Trophoblast cell (in vitro differentiated cells and primary cell): ENCODE data around the gene CEMIP.

Source experiments
- DNase-seq, 2 donors: peaks; one replicate each; pipeline ENCODE4 v3.0.0-alpha.2; 2016
- H2AFZ ChIP-seq: 2 replicates; pipeline ENCODE4 v1.6.1; 2013; ENCODE audit warnings: low read length, moderate library complexity, mild to moderate bottlenecking; ENCODE audit not compliant: insufficient read depth, poor library complexity
- H2AK5ac ChIP-seq: 2 replicates; pipeline ENCODE4 v1.6.1; 2013; ENCODE audit warnings: mild to moderate bottlenecking, low read length
- H2BK120ac ChIP-seq: 2 replicates; pipeline ENCODE4 v1.6.1; 2013; ENCODE audit warnings: low read length, mild to moderate bottlenecking, moderate library complexity; ENCODE audit not compliant: insufficient read depth, poor library complexity
- H2BK12ac ChIP-seq: 2 replicates; pipeline ENCODE4 v1.6.1; 2013; ENCODE audit warnings: mild to moderate bottlenecking, low read length, moderate library complexity
- H2BK5ac ChIP-seq: 2 replicates; pipeline ENCODE4 v1.6.1; 2013; ENCODE audit warnings: low read length, low read depth, moderate library complexity, mild to moderate bottlenecking; ENCODE audit not compliant: poor library complexity
- H3K14ac ChIP-seq: 2 replicates; pipeline ENCODE4 v1.6.1; 2013; ENCODE audit warnings: mild to moderate bottlenecking, low read length
- H3K18ac ChIP-seq: 2 replicates; pipeline ENCODE4 v1.6.1; 2013; ENCODE audit warnings: mild to moderate bottlenecking, low read length
- H3K23ac ChIP-seq: 2 replicates; pipeline ENCODE4 v1.6.1; 2013; ENCODE audit warnings: low read length
- H3K27ac ChIP-seq: 2 replicates; pipeline ENCODE4 v1.5.1; 2013; ENCODE audit warnings: low read depth, mild to moderate bottlenecking, inconsistent platforms, low read length, moderate library complexity
- H3K27me3 ChIP-seq: 2 replicates; pipeline ENCODE4 v1.6.1; 2013; ENCODE audit warnings: inconsistent platforms, mild to moderate bottlenecking, low read length, moderate library complexity; ENCODE audit not compliant: insufficient read depth
- H3K36me3 ChIP-seq, 2 experiments: 1 replicate in 1 of 2; 2 replicates in 1 of 2; pipeline ENCODE4 v1.6.1; 2013; ENCODE audit warnings: low read length in 2 of 2, mild to moderate bottlenecking in 2 of 2, moderate library complexity in 1 of 2; ENCODE audit not compliant: insufficient read depth in 2 of 2, control insufficient read depth in 1 of 2
- H3K4ac ChIP-seq: 2 replicates; pipeline ENCODE4 v1.6.1; 2013; ENCODE audit warnings: low read depth, mild to moderate bottlenecking, low read length, moderate library complexity
- H3K4me1 ChIP-seq, 2 experiments: 1 replicate in 1 of 2; 2 replicates in 1 of 2; pipeline ENCODE4 v1.6.1; 2013; ENCODE audit warnings: low read length in 2 of 2, mild to moderate bottlenecking in 2 of 2, moderate library complexity in 1 of 2; ENCODE audit not compliant: insufficient read depth in 2 of 2, control insufficient read depth in 1 of 2
- H3K4me2 ChIP-seq: 2 replicates; pipeline ENCODE4 v1.6.1; 2013; ENCODE audit warnings: inconsistent platforms, mild to moderate bottlenecking, low read length, moderate library complexity
- H3K4me3 ChIP-seq: 2 replicates; pipeline ENCODE4 v1.5.1; 2013; ENCODE audit warnings: mild to moderate bottlenecking, low read depth, low read length, inconsistent platforms
- H3K79me1 ChIP-seq: one replicate; pipeline ENCODE4 v1.6.1; 2013; ENCODE audit warnings: low read length
- H3K79me2 ChIP-seq: 2 replicates; pipeline ENCODE4 v1.6.1; 2013; ENCODE audit warnings: low read length, mild to moderate bottlenecking; ENCODE audit not compliant: control insufficient read depth, insufficient read depth, poor library complexity
- H3K9ac ChIP-seq: 2 replicates; pipeline ENCODE4 v1.6.1; 2013; ENCODE audit warnings: mild to moderate bottlenecking, low read length
- H3K9me3 ChIP-seq: 2 replicates; pipeline ENCODE4 v1.6.1; 2013; ENCODE audit warnings: low read depth, mild to moderate bottlenecking, control low read depth, inconsistent platforms, low read length; ENCODE audit not compliant: insufficient read depth
- H4K12ac ChIP-seq: 2 replicates; pipeline ENCODE4 v1.6.1; 2013; ENCODE audit warnings: low read depth, mild to moderate bottlenecking, low read length, moderate library complexity
- H4K8ac ChIP-seq: 2 replicates; pipeline ENCODE4 v1.6.1; 2013; ENCODE audit warnings: low read depth, mild to moderate bottlenecking, low read length, moderate library complexity
- H4K91ac ChIP-seq: one replicate; pipeline ENCODE4 v1.6.1; 2013; ENCODE audit warnings: low read depth, mild to moderate bottlenecking, low read length, moderate library complexity
- WGBS: extraction: QIAGEN DNeasy Blood & Tissue Kit; methylation state at CpG from one replicate; pipeline ENCODE4 v1.1.7; 2013; ENCODE audit warnings: missing lambda C conversion rate; ENCODE audit not compliant: insufficient read length, insufficient coverage; ENCODE audit errors: extremely low coverage; 5-methylcytosine and 5-hydroxymethylcytosine counted together

Gene CEMIP

DNA sequence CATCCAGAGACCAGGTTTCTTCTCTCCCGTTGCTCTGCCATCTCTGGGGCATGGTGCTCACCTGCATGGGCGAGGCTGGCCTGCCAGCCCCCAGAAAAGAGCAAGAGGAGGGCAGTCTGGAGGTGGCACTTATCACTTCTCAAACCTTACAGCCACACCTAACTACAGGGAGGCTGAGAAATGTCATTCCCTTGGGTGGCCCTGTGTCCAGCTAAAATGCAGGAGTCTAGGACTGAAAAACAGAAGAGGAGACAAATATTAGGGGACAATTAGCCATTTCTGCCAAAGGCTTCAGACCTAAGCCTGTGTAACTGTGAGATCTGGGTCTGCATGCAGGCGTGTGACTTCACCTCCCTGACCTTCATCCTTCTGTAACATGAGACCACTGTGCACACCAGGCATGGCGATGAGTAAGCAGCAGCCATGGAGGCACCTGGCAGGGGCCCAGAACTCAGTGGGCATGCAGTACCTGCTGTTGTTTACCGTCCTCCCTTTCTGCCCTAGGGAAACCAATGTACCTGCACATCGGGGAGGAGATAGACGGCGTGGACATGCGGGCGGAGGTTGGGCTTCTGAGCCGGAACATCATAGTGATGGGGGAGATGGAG lies 127.1 kb downstream of the CEMIP start:
- no peak overlapping the region for H3K23ac ChIP-seq
- no peak overlapping the region for H2AFZ ChIP-seq
- WGBS = no CpG with 5 or more reads among the region's 11 CpGs
- no peak overlapping the region for H4K8ac ChIP-seq
- H3K27ac ChIP-seq = no peak overlapping the region
- no peak overlapping the region for H3K18ac ChIP-seq
- no peak overlapping the region for H2BK120ac ChIP-seq
- H3K79me2 ChIP-seq = no peaks in the 10 kb centered on the region
- H3K79me1 ChIP-seq = no peaks in the 10 kb centered on the region
- H3K36me3 ChIP-seq = peaks cover 3 to 10% of the 10 kb centered on the region in 2 experiments
- no peak overlapping the region for H2BK12ac ChIP-seq
- H3K4me3 ChIP-seq = no peak overlapping the region
- no peak overlapping the region for H4K91ac ChIP-seq
- H3K14ac ChIP-seq = no peak overlapping the region
- no peak overlapping the region for H2BK5ac ChIP-seq
- no peak overlapping the region for H4K12ac ChIP-seq
- DNase-seq = no peak
- no peak overlapping the region for H3K4me2 ChIP-seq
- H3K4me1 ChIP-seq = peaks cover 0 to 6% of the 10 kb centered on the region in 2 experiments
- no peaks in the 10 kb centered on the region for H3K27me3 ChIP-seq
- no peak overlapping the region for H2AK5ac ChIP-seq
- H3K4ac ChIP-seq = no peak overlapping the region
- peaks cover 4% of the 10 kb centered on the region for H3K9me3 ChIP-seq
- no peak overlapping the region for H3K9ac ChIP-seq

GRCh38 chr15:80911821-80912220 lies 132.7 kb downstream of the CEMIP start:
- H3K4ac ChIP-seq = no peak overlapping the region
- H3K23ac ChIP-seq = no peak overlapping the region
- WGBS = no CpG with 5 or more reads among the region's 1 CpG
- H2AK5ac ChIP-seq = no peak overlapping the region
- H4K91ac ChIP-seq = no peak overlapping the region
- H3K18ac ChIP-seq = no peak overlapping the region
- peaks cover 4% of the 10 kb centered on the region for H3K9me3 ChIP-seq
- no peaks in the 10 kb centered on the region for H3K79me2 ChIP-seq
- no peaks in the 10 kb centered on the region for H3K4me1 ChIP-seq
- H3K27me3 ChIP-seq = no peaks in the 10 kb centered on the region
- H3K36me3 ChIP-seq = peaks cover 5 to 6% of the 10 kb centered on the region in 2 experiments
- H3K9ac ChIP-seq = no peak overlapping the region
- no peak for DNase-seq
- no peak overlapping the region for H2BK12ac ChIP-seq
- no peak overlapping the region for H3K27ac ChIP-seq
- no peak overlapping the region for H2AFZ ChIP-seq
- H2BK120ac ChIP-seq = no peak overlapping the region
- no peak overlapping the region for H4K12ac ChIP-seq
- H3K4me2 ChIP-seq = no peak overlapping the region
- H4K8ac ChIP-seq = no peak overlapping the region
- no peaks in the 10 kb centered on the region for H3K79me1 ChIP-seq
- H3K4me3 ChIP-seq = no peak overlapping the region
- no peak overlapping the region for H3K14ac ChIP-seq
- H2BK5ac ChIP-seq = no peak overlapping the region

GRCh38 chr15:80912673-80913072 lies 133.5 kb downstream of the CEMIP start:
- Histone ChIP-seq H3K14ac (no peak overlapping the region), H2BK5ac (no peak overlapping the region), H3K23ac (no peak overlapping the region), H3K36me3 (peaks cover 5 to 6% of the 10 kb centered on the region in 2 experiments), H3K4ac (no peak overlapping the region), H3K18ac (no peak overlapping the region), H4K12ac (no peak overlapping the region), H3K4me3 (no peak overlapping the region), H3K27ac (no peak overlapping the region), H3K9me3 (peaks cover 4% of the 10 kb centered on the region), H2BK120ac (no peak overlapping the region), H2AK5ac (no peak overlapping the region), H3K79me2 (no peaks in the 10 kb centered on the region), H3K9ac (no peak overlapping the region), H3K4me2 (no peak overlapping the region), H4K91ac (no peak overlapping the region), H2AFZ (no peak overlapping the region), H2BK12ac (no peak overlapping the region), H3K4me1 (no peaks in the 10 kb centered on the region), H3K27me3 (no peaks in the 10 kb centered on the region), H3K79me1 (no peaks in the 10 kb centered on the region), H4K8ac (no peak overlapping the region)
- no peak for DNase-seq
- WGBS = no CpG with 5 or more reads among the region's 6 CpGs

DNA sequence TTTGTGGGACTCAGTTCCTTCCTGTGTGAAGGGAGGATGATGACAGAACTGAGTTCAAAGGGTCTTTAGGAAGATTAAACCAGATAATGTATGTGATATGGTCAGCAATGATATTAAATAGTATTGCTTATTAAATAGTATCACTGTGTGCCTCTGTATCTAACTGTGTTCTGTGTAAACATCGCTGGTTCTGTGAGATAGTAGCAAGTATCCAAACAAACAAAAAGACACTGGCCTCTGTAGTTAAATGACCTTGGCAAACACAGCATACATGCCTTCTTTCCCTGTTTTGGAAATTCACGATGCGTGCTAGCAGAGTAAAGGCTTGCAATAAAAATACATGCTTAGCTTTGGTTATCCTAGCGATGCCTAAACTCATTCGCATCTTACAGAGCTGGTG lies 134.4 kb downstream of the CEMIP start:
- Histone ChIP-seq H3K79me1 (no peaks in the 10 kb centered on the region), H2BK12ac (no peak overlapping the region), H3K27me3 (no peaks in the 10 kb centered on the region), H2AFZ (no peak overlapping the region), H4K91ac (no peak overlapping the region), H3K9ac (no peak overlapping the region), H3K9me3 (peaks cover 4% of the 10 kb centered on the region), H3K18ac (no peak overlapping the region), H2AK5ac (no peak overlapping the region), H4K8ac (no peak overlapping the region), H4K12ac (no peak overlapping the region), H3K36me3 (peaks cover 5 to 6% of the 10 kb centered on the region in 2 experiments), H2BK5ac (no peak overlapping the region), H3K79me2 (no peaks in the 10 kb centered on the region), H3K4me3 (no peak overlapping the region), H2BK120ac (no peak overlapping the region), H3K4me2 (no peak overlapping the region), H3K23ac (no peak overlapping the region), H3K27ac (no peak overlapping the region), H3K4ac (no peak overlapping the region), H3K4me1 (no peaks in the 10 kb centered on the region), H3K14ac (no peak overlapping the region)
- no peak for DNase-seq
- WGBS = no CpG with 5 or more reads among the region's 5 CpGs
